Calu3 (cell line): ENCODE measurements around the gene JMJD7. TPM values are rescaled to one million over a fixed set of nuclear protein-coding genes. Genes with fewer than 3 reads are reported as not detected.

Experiments used
- BruUV-seq: library from RNA; stranded (reverse); fragments of 400-500 nt; replicated peaks from 2 replicates; lab custom pipeline; 2021; lab: Mats Ljungman, UMichigan
- CTCF ChIA-PET: fragments of 300-600 bp; sonication (Branson Sonifier 250); formaldehyde crosslinking; loops from one replicate; lab custom pipeline; 2022; ENCODE audit warnings: antibody characterized with exemption; lab: Charles Lee
- DNase-seq: peaks from one replicate; pipeline ENCODE4 v3.0.0; 2022
- H3K27ac Mint-ChIP-seq: one replicate; pipeline ENCODE4 v1.8.0; 2022; ENCODE audit warnings: mixed read lengths; ENCODE audit not compliant: unreplicated experiment
- H3K27me3 Mint-ChIP-seq: one replicate; pipeline ENCODE4 v1.8.0; 2022; ENCODE audit warnings: mixed read lengths; ENCODE audit not compliant: unreplicated experiment
- H3K36me3 Mint-ChIP-seq: one replicate; pipeline ENCODE4 v1.8.0; 2022; ENCODE audit warnings: mild to moderate bottlenecking, moderate library complexity, mixed read lengths; ENCODE audit not compliant: insufficient read depth, unreplicated experiment
- H3K4me1 Mint-ChIP-seq: one replicate; pipeline ENCODE4 v1.8.0; 2022; ENCODE audit warnings: mild to moderate bottlenecking, low read depth, mixed read lengths; ENCODE audit not compliant: unreplicated experiment
- H3K4me3 Mint-ChIP-seq: one replicate; pipeline ENCODE4 v1.8.0; 2022; ENCODE audit warnings: mild to moderate bottlenecking, low read depth, moderate library complexity, mixed read lengths; ENCODE audit not compliant: unreplicated experiment
- H3K9me3 Mint-ChIP-seq: one replicate; pipeline ENCODE4 v1.8.0; 2022; ENCODE audit warnings: low read depth, mixed read lengths; ENCODE audit not compliant: unreplicated experiment
- intact Hi-C: fragments of 100-400 bp; cut with micrococcal nuclease; formaldehyde crosslinking; loops from one replicate; pipeline ENCODE4 v1.10.0; 2022; ENCODE audit not compliant: unreplicated experiment
- total RNA-seq: library from RNA; stranded (reverse); gene quantifications from 2 replicates; pipeline ENCODE4 v1.2.3, GENCODE V29; 2022
- TF ChIP-seq, protein P1 (sequence below): fragments of 200-600 bp; IDR thresholded peaks from one replicate; pipeline ENCODE4 v1.8.0; 2022; ENCODE audit warnings: antibody characterized with exemption; ENCODE audit not compliant: unreplicated experiment

The JMJD7 gene
- total RNA-seq, 1 experiment from 2014 or later: 9.4 TPM

DNA sequence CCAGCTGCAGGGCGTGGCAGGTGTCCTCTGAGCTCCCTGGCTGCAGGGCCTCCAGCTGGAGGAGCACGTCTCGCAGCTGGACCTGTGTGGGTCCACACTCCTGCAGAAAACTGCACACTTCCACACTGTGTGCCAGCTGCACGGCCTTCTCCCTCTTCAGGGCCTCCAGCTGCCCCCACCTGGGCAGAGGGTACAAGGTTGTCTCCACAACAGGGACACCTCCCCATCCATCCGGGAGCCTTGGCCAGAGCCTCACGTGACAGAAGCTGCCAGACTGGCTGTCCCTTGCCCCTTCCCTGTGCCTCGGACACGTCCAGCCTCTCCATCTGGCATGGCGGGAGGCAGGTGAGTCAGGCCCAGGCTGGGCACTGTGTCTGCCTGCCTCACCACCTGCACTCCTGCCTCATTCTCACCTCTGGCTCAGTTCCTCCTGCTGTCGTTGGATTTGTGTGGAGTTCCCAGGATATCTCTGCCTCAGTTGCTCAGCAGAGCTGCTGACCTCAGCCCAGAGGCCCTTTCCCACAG lies 51.5 kb downstream of the JMJD7 start:
- DNase-seq: no peak
- TF ChIP-seq, protein P1, sequence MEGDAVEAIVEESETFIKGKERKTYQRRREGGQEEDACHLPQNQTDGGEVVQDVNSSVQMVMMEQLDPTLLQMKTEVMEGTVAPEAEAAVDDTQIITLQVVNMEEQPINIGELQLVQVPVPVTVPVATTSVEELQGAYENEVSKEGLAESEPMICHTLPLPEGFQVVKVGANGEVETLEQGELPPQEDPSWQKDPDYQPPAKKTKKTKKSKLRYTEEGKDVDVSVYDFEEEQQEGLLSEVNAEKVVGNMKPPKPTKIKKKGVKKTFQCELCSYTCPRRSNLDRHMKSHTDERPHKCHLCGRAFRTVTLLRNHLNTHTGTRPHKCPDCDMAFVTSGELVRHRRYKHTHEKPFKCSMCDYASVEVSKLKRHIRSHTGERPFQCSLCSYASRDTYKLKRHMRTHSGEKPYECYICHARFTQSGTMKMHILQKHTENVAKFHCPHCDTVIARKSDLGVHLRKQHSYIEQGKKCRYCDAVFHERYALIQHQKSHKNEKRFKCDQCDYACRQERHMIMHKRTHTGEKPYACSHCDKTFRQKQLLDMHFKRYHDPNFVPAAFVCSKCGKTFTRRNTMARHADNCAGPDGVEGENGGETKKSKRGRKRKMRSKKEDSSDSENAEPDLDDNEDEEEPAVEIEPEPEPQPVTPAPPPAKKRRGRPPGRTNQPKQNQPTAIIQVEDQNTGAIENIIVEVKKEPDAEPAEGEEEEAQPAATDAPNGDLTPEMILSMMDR: no peak
- Mint-ChIP-seq H3K4me3 (no peak overlapping the region), H3K27ac (no peak overlapping the region), H3K36me3 (no peaks in the 10 kb centered on the region), H3K27me3 (peaks cover 15% of the 10 kb centered on the region), H3K4me1 (no peaks in the 10 kb centered on the region), H3K9me3 (no peaks in the 10 kb centered on the region)
- CTCF ChIA-PET: no interaction called here
- intact Hi-C loops: no loop called here
- BruUV-seq: no TSS peak

- Mint-ChIP-seq H3K4me3 (no peak overlapping the region), H3K27me3 (peaks cover 6% of the 10 kb centered on the region), H3K9me3 (no peaks in the 10 kb centered on the region), H3K4me1 (no peaks in the 10 kb centered on the region), H3K27ac (no peak overlapping the region), H3K36me3 (no peaks in the 10 kb centered on the region)
- TF ChIP-seq, protein P1: no peak
- no peak for DNase-seq
- intact Hi-C loops: no loop called here
- BruUV-seq: no TSS peak
- CTCF ChIA-PET: no interaction called here
These were observed 52.4 kb downstream of the JMJD7 start for GRCh38 chr15:41880156-41880877.

DNA sequence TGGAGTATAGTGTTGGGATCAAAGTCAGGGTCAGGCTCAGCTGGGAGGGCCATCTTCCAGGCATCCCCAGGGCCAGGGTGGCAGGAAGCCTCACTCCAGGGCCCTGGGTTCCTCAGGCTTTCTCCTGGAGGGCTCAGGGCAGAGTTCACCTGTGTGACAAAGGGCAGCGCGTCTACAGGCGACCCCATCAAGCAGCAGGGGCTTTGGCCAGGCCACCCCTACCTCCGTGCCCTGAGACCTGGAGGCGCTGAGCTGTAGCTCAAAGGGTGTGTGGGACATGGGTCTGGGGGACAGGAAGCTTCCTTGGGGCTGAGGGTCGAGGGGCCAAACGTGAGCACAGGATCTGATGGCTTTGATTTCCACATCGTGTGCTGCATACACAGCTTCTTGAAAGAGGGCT lies 53.2 kb downstream of the JMJD7 start:
- Mint-ChIP-seq H3K9me3 (no peaks in the 10 kb centered on the region), H3K36me3 (no peaks in the 10 kb centered on the region), H3K27me3 (no peaks in the 10 kb centered on the region), H3K4me1 (no peaks in the 10 kb centered on the region), H3K4me3 (no peak overlapping the region), H3K27ac (no peak overlapping the region)
- no peak for DNase-seq
- intact Hi-C loops: no loop called here
- TF ChIP-seq, protein P1: no peak
- CTCF ChIA-PET: no interaction called here
- BruUV-seq: no TSS peak

DNA sequence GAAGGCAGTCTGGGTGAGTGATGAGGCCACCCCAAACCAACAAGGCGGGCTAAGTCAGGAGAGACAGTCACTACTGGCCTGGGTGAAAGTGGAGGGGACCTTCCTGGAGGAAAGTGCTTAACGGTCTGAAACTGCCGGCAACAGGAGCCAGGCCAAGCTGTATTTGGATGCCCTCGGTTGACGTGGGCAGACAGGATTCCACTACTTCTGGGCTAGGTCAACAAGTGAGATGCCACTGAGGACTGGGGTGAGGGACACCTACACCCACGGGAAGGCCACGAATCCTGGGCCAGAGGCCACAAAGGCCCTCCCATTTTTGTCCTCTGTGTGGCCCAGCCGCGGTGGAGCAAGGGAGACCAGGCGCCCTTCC lies 53.6 kb downstream of the JMJD7 start:
- BruUV-seq: no TSS peak
- intact Hi-C loops: no loop called here
- Mint-ChIP-seq H3K27me3 (no peaks in the 10 kb centered on the region), H3K4me3 (no peak overlapping the region), H3K4me1 (no peaks in the 10 kb centered on the region), H3K27ac (no peak overlapping the region), H3K9me3 (no peaks in the 10 kb centered on the region), H3K36me3 (no peaks in the 10 kb centered on the region)
- TF ChIP-seq, protein P1: no peak
- CTCF ChIA-PET: no interaction called here
- no peak for DNase-seq
